Activated T-cell treated with anti-CD3 and anti-CD28 coated beads for 48 hours (primary cell): ENCODE results near the gene PTPRR.
"Not testable (repeated sequence)": the region's sequence is repeated elsewhere in the genome, so short reads cannot be mapped to it uniquely, and the experiment has no call there.

Experiments used
- DNase-seq: peaks from one replicate; pipeline ENCODE4 v3.0.0-alpha.2; 2020; ENCODE audit warnings: low read depth

PTPRR gene

DNA sequence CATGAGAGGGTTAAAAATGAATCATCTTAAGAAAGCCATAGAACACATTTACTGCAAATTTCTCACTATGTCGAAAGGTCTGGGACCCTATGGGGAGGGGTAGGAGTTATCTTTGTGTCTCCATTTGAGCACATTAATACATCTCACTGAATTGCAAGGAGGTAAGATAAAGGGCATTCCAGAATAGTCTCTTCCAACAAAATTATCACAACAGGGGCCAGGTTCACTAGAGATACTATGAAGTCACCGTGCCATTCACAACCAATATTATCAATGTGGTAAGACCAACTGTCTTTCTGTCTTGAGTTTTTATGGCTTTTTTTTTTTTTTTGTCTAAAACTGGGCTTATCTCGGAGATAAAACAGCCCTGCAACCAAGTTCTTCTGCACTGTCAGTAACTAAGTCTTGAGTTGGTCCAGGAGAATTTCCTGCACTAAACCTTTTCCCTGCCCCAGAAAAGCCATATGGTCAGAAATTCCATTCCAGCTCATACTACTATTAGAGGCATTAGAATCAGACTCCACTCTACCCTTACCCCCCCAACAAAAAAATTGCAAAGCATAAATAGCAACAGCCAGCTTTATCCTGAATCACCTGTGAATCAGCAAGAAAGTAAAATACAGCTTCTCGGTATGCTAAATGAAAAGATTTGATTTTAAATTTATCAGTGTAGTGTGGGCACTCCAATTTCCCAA is 79.7 kb downstream of the PTPRR start:
- no peak for DNase-seq

- DNase-seq = no peak
These were observed 81.0 kb downstream of the PTPRR start for GRCh38 chr12:70839544-70839943.

- DNase-seq = no peak
These were observed 82.4 kb downstream of the PTPRR start for GRCh38 chr12:70838127-70838526.

DNA sequence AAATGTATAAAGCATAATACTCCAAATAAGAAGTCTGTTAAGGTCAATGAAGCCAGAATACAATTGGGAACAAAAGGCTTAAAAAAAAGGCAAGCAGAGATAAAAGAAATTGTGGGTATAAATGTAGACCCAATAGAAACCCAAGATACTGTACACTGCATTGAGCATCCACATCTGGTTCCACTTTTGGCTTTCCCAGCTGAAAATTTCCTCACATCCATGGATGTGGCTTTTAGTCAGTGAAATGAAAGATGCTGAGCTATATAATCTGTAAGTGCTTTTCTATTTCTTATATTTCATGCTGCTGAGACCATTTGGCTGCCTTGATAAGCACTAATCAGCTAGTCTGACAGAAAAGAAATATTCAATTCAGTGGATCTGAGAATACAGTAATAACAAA is 83.5 kb downstream of the PTPRR start:
- no peak for DNase-seq

- no peak for DNase-seq
These were observed 84.6 kb downstream of the PTPRR start for GRCh38 chr12:70835948-70836347.

GRCh38 chr12:70831543-70831942 is 89.0 kb downstream of the PTPRR start:
- DNase-seq = no peak

DNA sequence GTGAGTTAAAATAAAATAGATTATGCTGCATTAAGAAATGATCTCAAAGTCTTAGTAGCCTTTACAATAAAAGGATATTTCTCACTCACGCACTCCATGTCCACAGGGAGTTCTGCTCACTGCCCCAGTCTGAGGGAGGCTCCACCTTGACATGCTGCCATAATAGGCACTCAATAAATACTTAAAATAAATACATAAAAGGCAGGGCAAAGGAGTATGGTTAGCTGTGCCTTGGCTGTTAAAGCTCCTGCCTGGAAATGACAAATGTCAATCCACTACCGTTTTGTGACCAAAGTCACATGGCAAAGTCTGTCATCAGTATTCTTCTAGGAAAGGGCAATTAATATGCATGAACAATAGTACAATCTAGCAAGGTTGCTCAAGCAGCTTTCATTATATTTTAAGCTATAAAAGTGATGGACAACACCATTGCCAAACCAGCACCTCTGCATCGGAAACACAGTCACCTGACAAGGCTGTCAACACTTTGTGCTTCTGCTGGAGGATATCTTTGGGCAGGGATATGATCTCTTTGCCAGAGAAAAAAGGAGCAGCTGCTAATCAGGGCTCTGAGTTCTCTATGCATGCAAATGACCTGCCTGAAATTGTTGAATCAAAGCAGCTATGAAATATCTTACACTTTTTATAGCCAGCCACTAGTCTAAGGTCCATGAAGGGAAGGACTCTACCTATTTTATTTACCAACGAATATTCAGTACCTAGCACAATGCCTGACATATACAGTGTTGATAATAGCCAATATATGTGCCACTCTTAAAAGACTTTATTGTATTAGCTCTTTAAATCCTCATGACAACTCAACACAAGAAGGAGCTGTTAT is 90.1 kb downstream of the PTPRR start:
- no peak for DNase-seq

DNA sequence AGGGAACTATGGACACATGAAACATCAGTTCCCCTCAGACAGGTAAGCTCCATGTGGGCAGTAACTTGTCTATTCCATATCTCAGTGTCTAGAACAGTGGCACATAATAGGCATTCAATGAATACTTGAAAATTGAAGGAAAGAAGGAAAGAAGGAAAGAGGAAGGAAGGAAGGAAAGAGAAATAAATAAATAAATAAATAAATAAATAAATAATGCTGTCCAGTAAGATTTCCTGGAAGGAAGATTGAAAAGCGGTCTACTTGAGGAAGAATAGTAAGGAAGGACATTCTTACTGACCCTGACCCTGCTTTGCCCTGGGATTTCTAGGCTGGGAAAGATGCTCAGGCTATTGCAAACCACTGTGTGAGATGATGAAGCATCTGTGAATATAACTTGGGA is 91.5 kb downstream of the PTPRR start:
- DNase-seq = no peak

DNA sequence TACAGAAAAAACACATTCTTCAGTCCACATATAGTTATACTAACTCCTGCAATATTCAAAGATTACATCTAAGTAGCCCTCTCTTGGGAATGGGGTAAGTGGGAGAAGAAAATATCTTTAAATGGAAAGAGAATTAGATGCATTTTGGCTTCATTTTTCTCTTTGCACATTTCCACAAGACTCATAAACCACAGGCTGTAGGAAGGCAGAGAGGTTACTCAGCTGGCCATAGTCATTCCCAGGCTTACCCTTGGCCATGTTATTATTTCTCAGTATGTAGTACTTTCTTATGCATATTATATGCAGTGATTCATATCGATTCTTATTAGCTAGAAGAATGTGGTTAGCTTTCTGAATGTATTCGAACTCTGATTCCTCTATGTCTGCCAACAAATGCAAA is 92.2 kb downstream of the PTPRR start:
- DNase-seq = no peak

DNA sequence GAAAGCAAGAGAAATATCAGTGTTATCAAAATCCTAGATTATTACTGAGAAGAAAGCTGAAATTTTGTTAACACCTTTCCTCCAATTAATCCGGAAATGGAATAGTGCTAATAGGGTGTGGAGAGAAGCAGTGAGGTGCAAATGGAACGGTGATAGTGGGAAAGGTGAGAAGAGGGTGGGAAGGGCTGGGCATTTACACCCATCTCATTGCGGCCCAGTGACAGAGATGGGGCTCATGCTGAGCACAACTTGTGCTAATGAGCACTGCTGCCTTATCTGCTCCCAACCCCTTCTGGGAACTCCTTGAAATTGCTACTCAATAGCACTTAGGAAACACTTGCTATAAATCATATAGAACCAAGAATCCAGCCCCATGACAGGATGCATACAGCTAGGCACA is 94.4 kb downstream of the PTPRR start:
- DNase-seq = no peak

DNA sequence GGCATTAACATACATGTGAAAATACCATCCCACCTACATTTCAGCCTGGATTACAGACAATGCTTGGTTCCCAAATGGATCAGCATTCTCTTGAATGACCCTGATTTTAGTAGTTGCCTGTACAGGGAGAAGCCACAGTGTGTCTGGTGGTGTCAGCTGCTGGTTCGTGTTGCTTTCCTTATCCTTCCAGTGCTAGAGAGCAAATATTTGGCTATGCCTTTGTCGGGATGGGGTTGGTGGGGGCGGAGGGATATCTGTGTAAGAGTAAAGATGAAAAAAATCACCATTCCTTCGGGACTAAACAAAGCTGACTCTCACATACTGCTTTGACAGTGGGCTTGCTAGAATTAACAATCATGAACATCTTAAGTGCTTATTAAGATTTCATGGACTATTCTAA is 96.0 kb downstream of the PTPRR start:
- DNase-seq = no peak

DNA sequence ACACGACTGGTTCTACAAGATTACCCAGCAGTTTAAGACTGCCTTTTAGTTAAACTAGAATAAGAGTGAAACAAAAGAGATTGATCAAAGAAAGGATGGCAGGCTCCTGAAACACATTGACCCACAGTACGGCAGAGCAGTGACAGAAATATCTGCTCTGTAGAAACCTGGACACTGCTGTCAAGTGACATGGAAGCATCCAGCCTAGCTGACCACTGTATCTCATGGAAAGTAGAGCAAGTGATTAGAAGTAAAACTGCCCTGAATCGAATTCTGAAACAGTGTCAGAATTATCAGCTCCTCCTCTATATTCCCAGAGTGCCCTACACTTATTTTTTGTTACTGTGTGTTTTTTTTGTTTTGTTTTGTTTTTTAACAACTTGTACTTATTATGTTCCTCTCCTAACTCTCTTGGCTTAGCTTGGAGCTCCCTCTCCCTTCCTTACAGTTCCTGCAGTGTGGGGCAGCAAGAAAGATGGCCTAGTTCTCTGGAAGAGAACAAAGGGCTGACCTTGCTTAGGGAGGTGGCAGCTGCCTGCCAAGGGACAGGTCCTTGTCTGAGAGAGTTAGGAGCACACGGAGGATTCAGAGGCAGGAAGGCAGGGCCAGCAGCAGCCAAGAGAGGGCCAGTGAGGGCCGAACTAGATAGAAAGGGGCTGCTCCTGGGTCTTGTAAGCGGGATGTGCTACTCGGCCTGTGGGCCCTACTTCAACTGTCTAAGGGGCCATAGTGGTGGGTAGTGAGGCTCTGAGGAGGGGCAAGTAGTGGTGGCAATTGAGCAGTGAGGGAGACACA is 97.2 kb downstream of the PTPRR start:
- DNase-seq = no peak

- DNase-seq = no peak
These were observed 98.1 kb downstream of the PTPRR start for GRCh38 chr12:70822412-70822811.

DNA sequence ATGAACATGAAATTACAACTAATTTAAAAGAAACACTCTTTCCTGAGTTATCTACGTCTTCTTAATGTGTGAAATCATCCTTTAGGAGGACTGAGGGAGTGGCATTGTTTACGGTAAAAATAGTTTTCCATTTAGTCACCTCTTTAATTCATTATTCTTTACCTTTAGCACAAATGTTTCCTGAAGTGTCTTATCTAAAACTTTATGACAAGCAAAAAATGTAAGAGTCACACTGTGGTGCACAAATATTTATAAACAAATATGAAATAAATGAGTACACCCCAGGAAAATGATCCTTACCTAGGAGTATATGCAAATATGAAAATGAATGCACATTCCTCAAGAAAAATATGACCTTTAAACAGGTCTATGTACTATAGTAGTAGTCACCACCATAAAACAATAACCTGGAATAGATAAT is 104.6 kb downstream of the PTPRR start:
- DNase-seq = no peak

- DNase-seq = no peak
These were observed 105.5 kb downstream of the PTPRR start for GRCh38 chr12:70815056-70815455.

DNA sequence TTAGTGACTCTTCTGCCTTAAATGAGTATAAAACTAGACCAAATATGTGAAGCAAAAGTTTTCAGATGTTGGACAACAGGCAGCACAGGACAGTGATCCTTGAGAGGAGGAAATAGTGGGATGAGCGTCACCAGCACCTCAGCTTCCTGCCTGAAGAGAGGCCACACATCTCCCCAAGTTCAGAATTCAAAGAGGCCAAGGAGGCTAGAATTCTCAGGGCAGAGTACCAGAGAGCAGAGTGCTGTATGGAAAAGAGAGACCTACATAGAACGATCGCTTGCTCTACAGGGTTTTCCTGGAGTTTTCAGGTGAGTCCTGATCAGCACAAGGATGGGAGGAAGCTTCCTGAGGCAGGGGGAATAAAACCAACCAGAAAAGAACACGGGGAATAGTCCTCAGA is 107.0 kb downstream of the PTPRR start:
- no peak for DNase-seq

GRCh38 chr12:70812136-70812535 is 108.4 kb downstream of the PTPRR start:
- DNase-seq = no peak

GRCh38 chr12:70809887-70810286 is 110.7 kb downstream of the PTPRR start:
- DNase-seq = no peak

DNA sequence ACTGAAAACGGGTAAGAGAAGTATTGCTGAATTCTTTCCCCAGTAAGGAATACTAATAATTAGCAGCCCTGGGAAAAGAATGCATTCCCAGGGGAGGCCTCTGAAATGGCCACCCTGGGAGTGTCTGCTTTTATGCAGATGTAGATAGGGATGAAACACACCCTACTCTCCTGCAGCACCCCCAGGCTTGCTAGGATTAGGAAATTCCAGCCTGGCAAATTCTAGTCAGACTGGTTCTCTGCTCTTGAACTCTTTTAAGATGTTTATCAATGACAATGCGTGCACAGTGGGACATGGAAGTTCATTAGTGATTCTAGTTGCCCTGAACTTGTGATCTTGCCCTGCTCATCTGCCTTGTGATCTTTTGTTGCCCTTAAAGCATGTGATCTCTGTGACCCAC is 112.5 kb downstream of the PTPRR start:
- not testable (repeated sequence) for DNase-seq

DNA sequence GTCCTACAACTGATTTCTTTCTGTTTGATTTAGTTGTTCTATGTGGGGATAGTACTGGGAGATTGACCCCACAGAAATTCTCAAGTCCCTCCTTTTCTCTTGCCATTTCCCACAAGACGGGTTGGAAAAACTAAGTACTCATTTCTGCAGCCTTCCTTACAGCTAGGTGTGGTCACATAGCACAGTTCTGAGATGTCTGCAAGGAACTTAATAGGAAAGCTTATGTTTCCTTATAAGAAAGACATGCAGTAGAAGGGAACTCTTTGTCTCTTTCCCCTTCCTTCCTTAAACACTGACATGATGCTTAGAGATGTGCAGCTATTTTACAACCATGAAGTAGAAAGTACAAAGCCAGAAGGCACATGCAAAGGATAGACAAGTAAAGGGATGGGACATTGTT is 113.7 kb downstream of the PTPRR start:
- no peak for DNase-seq

DNA sequence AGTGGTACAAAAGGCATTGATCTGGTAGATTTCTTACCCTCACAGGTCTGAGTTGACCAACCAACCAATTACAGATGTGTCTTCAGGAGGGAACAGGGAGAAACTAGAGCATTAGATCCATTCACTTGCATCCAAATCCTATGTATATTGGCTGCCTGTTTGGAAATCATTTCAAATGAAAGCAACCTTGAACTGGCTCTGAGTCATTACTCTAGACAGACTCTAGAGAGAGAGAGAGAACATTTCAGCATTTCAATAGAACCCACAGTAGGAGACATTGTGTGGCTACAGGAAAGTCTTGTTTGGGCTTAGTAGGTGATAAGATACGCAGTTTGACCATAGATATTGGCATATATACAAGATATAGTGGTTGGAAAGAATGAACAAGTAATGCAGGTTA is 114.5 kb downstream of the PTPRR start:
- no peak for DNase-seq

DNA sequence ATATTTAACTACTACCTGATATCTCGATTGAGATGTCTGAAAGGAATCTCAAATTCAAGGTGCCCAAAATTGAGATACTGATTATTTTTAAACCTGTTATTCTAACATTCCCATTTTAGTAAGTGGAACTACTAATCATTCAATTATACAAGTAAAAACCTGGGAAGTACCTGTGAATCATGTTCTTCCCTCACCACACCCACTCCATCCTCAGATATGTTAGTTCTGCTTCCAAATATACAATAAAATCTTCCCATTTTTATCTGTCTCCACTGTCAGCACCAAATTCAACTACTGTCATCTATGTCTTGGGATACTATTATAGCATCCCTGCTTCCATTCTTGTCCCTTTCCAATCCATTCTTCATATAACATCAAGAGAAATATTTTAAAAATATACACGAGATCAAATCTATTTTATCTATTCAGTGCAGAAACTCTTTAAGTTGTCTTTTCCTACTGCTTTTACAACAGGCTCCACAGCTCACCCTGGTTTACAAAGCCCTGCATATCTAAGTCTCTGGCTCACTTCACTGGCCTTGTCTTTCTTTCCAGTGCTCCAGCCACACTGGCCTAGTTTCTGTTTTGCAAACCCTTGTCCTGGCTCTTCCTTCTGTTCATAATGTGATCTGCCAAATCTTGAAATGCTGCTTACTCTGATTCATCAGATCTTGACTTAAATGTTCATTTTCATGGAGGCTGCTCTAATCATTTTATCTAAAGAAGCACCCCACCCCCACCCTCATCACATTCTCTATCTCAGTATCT is 122.3 kb downstream of the PTPRR start:
- no peak for DNase-seq
